ENCODE data around the gene FCHSD1. TPM values are rescaled to one million over a fixed set of nuclear protein-coding genes. Genes with fewer than 3 reads are reported as not detected.

Gene FCHSD1
- polyA plus RNA-seq, 2 donors, result 10.3 to 16.2 TPM

DNA sequence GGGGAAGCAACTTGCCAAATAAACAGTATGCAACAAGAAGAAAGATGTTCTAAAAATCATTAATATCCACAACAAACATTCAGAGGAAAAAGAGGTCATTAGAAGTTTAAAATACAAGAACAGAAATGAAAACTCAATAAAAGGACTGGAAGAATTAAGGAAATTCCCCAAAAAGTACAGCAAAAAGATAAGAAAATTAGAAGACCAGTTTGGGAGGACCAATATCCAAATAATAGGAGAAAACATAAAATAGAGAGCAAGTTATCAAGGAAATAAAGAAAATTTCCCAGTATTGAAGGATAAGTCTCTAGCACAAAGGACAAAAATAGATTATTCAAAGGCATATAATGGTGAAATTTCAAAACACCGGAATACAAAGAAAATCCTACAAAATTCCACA is 54.4 kb downstream of the FCHSD1 start:
- Histone ChIP-seq H3K36me3 (ENCODE audit: control insufficient read depth in 2 of 2, insufficient read depth in 2 of 2, low read length in 1 of 2) (peaks cover 0 to 3% of the 10 kb centered on the region in 2 donors), H3K4me3 (ENCODE audit: low read depth in 1 of 2, low read length in 2 of 2) (no peak overlapping the region), H3K4me1 (ENCODE audit: control insufficient read depth in 2 of 2, insufficient read depth in 2 of 2, low read length in 1 of 2) (no peaks in the 10 kb centered on the region), H3K9me3 (ENCODE audit: control insufficient read depth in 2 of 2, insufficient read depth in 1 of 2, low read depth in 1 of 2, low read length in 1 of 2) (no peaks in the 10 kb centered on the region), H3K27ac (ENCODE audit: low read depth in 2 of 2, low read length in 1 of 2) (no peak overlapping the region), H3K27me3 (ENCODE audit: control insufficient read depth in 1 of 2, insufficient read depth in 2 of 2, low read length in 2 of 2) (no peaks in the 10 kb centered on the region)
- WGBS, 2 donors, result 96 to 100% methylated on average over 1 of the region's 1 CpG

DNA sequence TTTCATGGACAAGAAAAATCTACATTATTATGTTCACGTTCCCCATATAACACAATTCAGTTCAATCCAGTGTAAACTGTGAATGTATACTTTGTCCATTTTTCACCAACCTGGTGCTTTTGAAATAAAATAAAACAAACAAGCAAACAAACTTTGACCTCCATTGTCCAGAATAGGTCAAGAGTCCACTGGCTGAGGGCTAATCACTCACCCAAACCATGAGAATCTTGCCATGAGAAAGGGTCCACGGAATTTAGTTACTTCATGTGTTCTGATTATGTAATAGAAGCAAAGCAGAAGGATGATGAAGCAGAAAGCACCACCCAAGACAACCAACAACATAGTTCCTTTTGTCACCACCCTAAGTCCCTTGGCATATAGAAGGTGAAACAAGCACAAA is 61.1 kb downstream of the FCHSD1 start:
- Histone ChIP-seq H3K27ac (ENCODE audit: low read depth in 2 of 2, low read length in 1 of 2) (no peak overlapping the region), H3K36me3 (ENCODE audit: control insufficient read depth in 2 of 2, insufficient read depth in 2 of 2, low read length in 1 of 2) (no peaks in the 10 kb centered on the region), H3K27me3 (ENCODE audit: control insufficient read depth in 1 of 2, insufficient read depth in 2 of 2, low read length in 2 of 2) (no peaks in the 10 kb centered on the region), H3K9me3 (ENCODE audit: control insufficient read depth in 2 of 2, insufficient read depth in 1 of 2, low read depth in 1 of 2, low read length in 1 of 2) (no peaks in the 10 kb centered on the region), H3K4me3 (ENCODE audit: low read depth in 1 of 2, low read length in 2 of 2) (no peak overlapping the region), H3K4me1 (ENCODE audit: control insufficient read depth in 2 of 2, insufficient read depth in 2 of 2, low read length in 1 of 2) (no peaks in the 10 kb centered on the region)
- WGBS, 2 donors, result 67 to 79% methylated on average over 2 of the region's 2 CpGs

Other genes starting within 250 kb of the FCHSD1 start
- gene PCDHGA9, start 248.6 kb downstream of the FCHSD1 start, polyA plus RNA-seq, result under 1 TPM; 0.54 to 0.83 TPM
- under 1 TPM; 0.60 to 0.92 TPM for gene PCDHGB6, start 243.4 kb downstream of the FCHSD1 start, polyA plus RNA-seq
- gene PCDHGA10, start 238.4 kb downstream of the FCHSD1 start, polyA plus RNA-seq, result 1 to 10 TPM; 1.1 to 1.2 TPM
- 1 to 10 TPM; 1.2 to 1.4 TPM for gene PCDHGB7, start 233.7 kb downstream of the FCHSD1 start, polyA plus RNA-seq
- under 1 TPM; 0.44 to 0.75 TPM for gene PCDHGA11, start 230.4 kb downstream of the FCHSD1 start, polyA plus RNA-seq
- under 1 TPM; 0.34 to 0.65 TPM for gene PCDHGA12, start 220.9 kb downstream of the FCHSD1 start, polyA plus RNA-seq
- 10 to 100 TPM; 25.8 to 32.1 TPM for gene PCDHGC3, start 175.5 kb downstream of the FCHSD1 start, polyA plus RNA-seq
- gene PCDHGC4, start 166.4 kb downstream of the FCHSD1 start, polyA plus RNA-seq, result under 1 TPM; 0.05 to 0.45 TPM
- gene PCDHGC5, start 162.3 kb downstream of the FCHSD1 start, polyA plus RNA-seq, result under 1 TPM; 0.05 to 0.43 TPM
- 10 to 100 TPM; 84.2 to 84.5 TPM for gene DIAPH1, start 32.4 kb downstream of the FCHSD1 start, polyA plus RNA-seq
- 10 to 100 TPM; 38.9 to 46.3 TPM for gene HDAC3, start 14.6 kb downstream of the FCHSD1 start, polyA plus RNA-seq
- 1 to 10 TPM; 6.3 to 6.7 TPM for gene RELL2, start 14.4 kb downstream of the FCHSD1 start, polyA plus RNA-seq
- gene ARAP3, start 30.8 kb upstream of the FCHSD1 start, polyA plus RNA-seq, result 1 to 10 TPM; 2.9 to 4.0 TPM
- 10 to 100 TPM; 36.4 to 42.6 TPM for gene PCDH1, start 227.0 kb upstream of the FCHSD1 start, polyA plus RNA-seq

Measured in esophagus (tissue), 2 donors.